Dendritic cell treated with granulocyte-macrophage colony-stimulating factor and Interleukin-4, amounts not matched to agents 40 ng/mL and 50 ng/mL, for 4 days (primary cell): ENCODE results near the gene LRRC3B.

Source experiments
- H3K27ac Mint-ChIP-seq: one replicate; pipeline ENCODE4 v1.8.0; 2022; ENCODE audit warnings: mild to moderate bottlenecking, mixed read lengths
- H3K27me3 Mint-ChIP-seq: one replicate; pipeline ENCODE4 v1.8.0; 2022; ENCODE audit warnings: mild to moderate bottlenecking, mixed read lengths
- H3K36me3 Mint-ChIP-seq: one replicate; pipeline ENCODE4 v1.8.0; 2022; ENCODE audit warnings: low read depth, mixed read lengths
- H3K4me1 Mint-ChIP-seq: one replicate; pipeline ENCODE4 v1.8.0; 2022; ENCODE audit warnings: low read depth, mixed read lengths
- H3K4me3 Mint-ChIP-seq: one replicate; pipeline ENCODE4 v1.8.0; 2022; ENCODE audit warnings: mild to moderate bottlenecking, moderate library complexity, mixed read lengths
- H3K9me3 Mint-ChIP-seq: one replicate; pipeline ENCODE4 v1.8.0; 2022; ENCODE audit warnings: mixed read lengths
- intact Hi-C: fragments of 100-400 bp; cut with micrococcal nuclease; formaldehyde crosslinking; loops from one replicate; pipeline ENCODE4 v1.15.0; 2022

The LRRC3B gene

DNA sequence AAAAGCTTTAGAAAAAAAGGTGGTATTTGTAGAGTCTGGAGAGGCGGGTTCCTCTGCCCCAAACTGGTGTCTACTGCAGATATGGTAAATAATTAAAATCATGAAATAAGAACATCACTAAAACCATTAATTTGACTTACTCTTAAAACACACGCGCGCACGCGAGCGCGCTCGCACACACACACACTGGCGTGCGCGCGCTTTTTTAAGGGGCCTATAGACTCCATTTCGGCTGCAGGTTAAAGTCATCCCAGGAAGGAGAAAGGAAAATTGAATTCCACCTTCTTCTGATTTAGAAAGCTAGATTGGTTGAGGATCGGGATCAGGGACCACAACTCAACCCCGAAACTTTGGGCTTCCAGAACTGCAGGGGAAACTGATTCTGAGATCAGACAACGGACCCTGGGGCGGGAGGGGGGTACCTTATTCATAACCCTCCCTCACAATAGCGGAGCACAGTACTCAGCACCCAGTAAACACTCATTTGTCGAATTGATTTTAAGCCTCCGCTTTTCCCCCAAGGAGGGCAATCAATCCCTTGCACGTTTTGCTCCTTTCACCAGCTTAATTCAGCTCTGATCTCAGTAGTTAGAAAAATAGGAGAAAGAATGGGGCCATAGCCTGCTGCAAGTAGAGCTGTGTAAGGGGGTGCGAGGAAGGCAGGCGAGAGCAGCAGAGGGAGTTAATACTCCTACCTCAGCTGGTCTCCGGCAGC, 509 bp upstream of the LRRC3B start:
- intact Hi-C loops: no loop called here
- Mint-ChIP-seq H3K9me3 (no peaks in the 10 kb centered on the region), H3K4me3 (no peak overlapping the region), H3K36me3 (no peaks in the 10 kb centered on the region), H3K27me3 (peaks cover 42% of the 10 kb centered on the region), H3K27ac (no peak overlapping the region), H3K4me1 (no peaks in the 10 kb centered on the region)

DNA sequence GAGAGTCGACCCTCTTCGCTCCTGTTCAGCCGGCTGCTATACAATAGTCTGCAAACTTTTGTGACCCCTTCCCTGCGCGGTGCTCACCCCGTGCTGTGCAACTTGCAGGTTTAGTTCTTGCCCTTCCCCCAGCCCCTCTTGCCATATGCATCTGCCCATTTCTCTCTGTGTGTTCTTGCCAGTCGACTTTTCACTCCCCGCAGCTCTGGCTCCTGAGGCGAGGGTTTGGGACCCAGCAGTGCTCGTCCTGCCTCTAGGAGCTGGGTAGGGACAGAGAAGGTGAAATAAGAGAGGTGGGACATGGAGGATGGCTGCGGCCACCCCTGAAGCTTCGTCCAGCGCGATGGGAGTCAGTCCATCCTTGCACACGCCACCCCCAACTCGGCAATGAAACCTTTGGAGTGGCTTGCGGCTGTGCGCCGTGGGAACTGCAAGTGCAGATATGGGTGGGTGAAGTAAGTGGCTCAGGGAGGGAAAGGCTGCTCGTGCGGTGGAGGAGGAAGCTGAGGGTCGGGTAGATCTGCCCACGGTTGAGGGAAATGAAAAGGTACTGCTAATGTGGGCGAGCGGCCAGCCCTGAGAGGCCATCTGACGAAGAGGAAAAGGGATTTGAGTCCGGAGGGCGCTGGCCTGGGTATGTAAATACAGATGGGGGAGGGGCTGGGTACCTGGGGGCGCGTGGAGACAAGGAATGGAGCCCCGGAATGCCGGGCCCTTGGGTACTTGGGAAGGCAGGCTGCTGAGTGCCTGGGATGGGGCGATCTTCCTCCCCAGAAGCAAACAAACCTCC, 1.0 kb downstream of the LRRC3B start:
- H3K27me3 Mint-ChIP-seq: peaks cover 42% of the 10 kb centered on the region
- intact Hi-C loops: no loop called here
- no peaks in the 10 kb centered on the region for H3K9me3 Mint-ChIP-seq
- no peaks in the 10 kb centered on the region for H3K36me3 Mint-ChIP-seq
- H3K27ac Mint-ChIP-seq: no peak overlapping the region
- no peaks in the 10 kb centered on the region for H3K4me1 Mint-ChIP-seq
- no peak overlapping the region for H3K4me3 Mint-ChIP-seq

DNA sequence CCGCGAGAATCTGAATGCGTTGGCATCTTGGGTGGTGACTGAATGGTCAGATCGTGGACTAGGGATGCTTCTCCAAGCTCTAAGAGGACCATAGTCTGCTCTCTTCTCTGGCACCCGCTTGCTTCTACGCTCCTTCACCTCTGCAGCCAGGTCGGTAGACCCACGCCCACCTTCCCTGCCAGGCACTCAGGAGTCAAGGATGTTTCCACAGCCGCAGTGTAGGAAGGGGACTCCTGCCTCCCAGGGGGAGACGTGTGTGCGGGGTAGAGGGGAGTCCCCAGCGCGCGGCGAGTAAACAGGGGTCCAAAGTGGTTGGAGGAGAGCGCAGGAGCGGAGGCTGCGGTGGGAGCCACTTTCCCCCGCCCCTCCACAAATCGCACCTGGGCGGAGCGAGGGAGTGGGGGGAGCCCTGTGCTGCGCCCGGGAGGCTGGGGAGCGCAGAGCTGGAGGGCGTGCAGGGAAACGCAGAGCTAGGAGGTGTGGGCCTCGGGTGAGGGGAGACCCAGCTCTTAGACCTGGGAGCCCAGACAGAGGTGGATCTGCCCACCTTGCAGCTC, 1.7 kb downstream of the LRRC3B start:
- Mint-ChIP-seq H3K27me3 (peaks cover 42% of the 10 kb centered on the region), H3K4me3 (no peak overlapping the region), H3K36me3 (no peaks in the 10 kb centered on the region), H3K27ac (no peak overlapping the region), H3K4me1 (no peaks in the 10 kb centered on the region), H3K9me3 (no peaks in the 10 kb centered on the region)
- intact Hi-C loops: no loop called here

DNA sequence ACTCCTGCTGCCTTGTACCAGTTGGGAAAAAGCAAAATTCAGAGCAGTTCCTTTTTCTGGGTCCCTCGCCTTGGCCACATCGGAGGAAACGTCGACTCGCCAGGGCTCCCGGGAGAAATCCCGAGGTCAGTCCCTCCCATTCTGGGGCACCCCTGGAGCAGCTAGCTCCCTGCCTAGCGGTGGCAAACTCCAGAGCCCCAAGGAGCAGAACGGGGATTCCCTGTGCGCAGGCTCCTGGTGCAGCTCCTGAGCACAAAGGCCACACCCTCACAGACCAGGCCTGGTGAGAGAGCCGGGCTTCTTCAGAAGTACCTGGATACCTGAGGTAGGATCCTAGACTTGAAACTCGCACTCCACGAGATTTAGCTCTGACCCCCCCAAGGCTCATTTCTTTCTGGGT, 2.6 kb downstream of the LRRC3B start:
- no peak overlapping the region for H3K27ac Mint-ChIP-seq
- H3K36me3 Mint-ChIP-seq: no peaks in the 10 kb centered on the region
- no peaks in the 10 kb centered on the region for H3K4me1 Mint-ChIP-seq
- intact Hi-C loops: no loop called here
- H3K27me3 Mint-ChIP-seq: peaks cover 42% of the 10 kb centered on the region
- H3K4me3 Mint-ChIP-seq: no peak overlapping the region
- H3K9me3 Mint-ChIP-seq: no peaks in the 10 kb centered on the region

DNA sequence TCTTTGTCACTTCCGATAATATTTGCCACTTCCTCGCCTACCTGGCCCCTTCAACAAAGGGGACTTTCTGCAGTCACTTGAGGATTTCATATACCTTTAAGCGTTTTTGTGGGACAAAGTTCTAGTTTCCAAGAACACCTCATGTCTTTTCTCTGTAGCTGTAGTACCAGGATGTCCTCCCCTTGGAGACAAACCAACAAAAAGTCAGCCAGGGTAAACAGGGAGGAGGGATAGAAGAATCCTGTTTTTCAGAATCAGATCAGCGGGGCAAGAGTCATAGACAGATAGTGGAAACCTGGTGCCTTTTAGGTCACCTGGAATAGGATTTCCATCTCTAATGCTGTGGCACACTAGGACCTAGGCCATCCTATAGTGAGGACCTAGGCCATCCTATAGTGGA, 4.5 kb downstream of the LRRC3B start:
- Mint-ChIP-seq H3K4me1 (no peaks in the 10 kb centered on the region), H3K27me3 (peaks cover 31% of the 10 kb centered on the region), H3K36me3 (no peaks in the 10 kb centered on the region), H3K4me3 (no peak overlapping the region), H3K27ac (no peak overlapping the region), H3K9me3 (peaks cover 3% of the 10 kb centered on the region)
- intact Hi-C loops: no loop called here

DNA sequence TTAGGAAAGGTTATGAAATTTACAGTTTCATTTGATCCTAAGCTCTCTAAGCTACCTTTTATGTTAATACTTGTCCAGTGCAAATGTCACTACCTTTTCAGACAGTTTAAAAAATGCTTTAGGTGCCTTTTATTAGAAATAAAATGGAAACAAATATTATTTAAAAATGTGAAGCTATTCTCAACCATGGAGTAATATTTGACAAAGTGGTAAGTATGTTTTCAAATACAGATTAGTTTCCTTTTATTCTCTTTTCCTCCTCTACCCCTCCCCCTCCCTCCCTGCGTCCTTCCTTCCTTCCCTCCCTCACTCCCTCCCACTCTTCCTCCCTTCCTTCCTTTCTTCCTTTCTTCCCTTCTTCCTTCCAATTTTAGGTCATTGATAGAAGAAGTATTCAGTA, 6.3 kb downstream of the LRRC3B start:
- Mint-ChIP-seq H3K36me3 (no peaks in the 10 kb centered on the region), H3K9me3 (peaks cover 5% of the 10 kb centered on the region), H3K4me1 (no peaks in the 10 kb centered on the region), H3K27me3 (peaks cover 14% of the 10 kb centered on the region), H3K27ac (no peak overlapping the region), H3K4me3 (no peak overlapping the region)
- intact Hi-C loops: no loop called here

DNA sequence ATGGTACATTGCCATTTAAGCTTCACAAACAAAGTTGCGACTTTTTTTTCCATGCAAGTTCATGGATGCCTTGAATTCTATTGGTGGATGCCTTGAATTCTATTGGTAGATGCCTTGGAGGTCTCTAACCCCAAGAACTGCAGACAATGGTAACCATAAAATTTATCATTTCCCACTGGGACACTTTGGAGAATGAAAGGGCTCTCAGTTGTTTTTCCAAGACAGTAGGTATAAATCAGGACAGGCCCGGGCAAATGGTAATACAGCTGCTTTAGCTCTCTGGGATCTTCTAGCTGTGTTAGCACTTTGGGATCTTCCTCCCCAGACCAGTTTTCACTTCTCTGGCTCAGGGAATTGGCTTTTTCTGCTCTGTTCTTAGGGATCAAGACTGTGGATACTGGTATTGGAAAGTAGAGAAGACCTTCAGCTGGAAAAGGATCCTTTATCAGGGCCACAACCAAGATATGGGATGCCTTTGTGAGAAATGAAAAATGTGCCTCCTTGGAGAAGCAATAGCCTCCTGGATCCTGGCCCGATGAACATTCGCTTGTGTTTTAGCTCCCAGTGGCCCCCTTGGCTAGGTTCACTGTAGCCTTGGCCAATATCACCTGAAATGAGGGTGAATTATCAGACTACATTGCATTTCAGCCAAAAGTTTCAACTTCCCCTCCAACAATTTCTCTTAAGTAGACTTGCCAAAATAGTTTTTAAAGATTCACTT, 8.3 kb downstream of the LRRC3B start:
- Mint-ChIP-seq H3K9me3 (peaks cover 5% of the 10 kb centered on the region), H3K36me3 (no peaks in the 10 kb centered on the region), H3K4me3 (no peak overlapping the region), H3K4me1 (no peaks in the 10 kb centered on the region), H3K27ac (no peak overlapping the region), H3K27me3 (no peaks in the 10 kb centered on the region)
- intact Hi-C loops: no loop called here

DNA sequence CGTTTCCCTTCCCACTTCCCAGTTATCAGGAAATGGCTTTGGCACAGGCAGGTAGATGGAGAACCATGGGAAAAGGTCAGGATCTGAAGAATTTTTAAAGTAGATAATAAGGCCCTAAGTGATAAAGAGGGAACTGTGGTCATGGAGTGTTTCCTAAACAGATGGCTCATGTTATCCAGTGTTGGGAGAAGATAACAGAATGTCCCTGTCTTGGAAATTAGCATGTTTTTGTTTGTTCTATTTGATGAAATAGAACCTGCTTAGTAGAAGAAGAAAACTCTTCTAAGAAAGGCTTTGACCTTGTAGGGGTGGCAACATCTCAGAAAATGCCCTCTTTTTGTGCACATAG, 8.8 kb downstream of the LRRC3B start:
- H3K4me1 Mint-ChIP-seq: no peaks in the 10 kb centered on the region
- intact Hi-C loops: no loop called here
- H3K27ac Mint-ChIP-seq: no peak overlapping the region
- peaks cover 6% of the 10 kb centered on the region for H3K9me3 Mint-ChIP-seq
- no peaks in the 10 kb centered on the region for H3K36me3 Mint-ChIP-seq
- H3K4me3 Mint-ChIP-seq: no peak overlapping the region
- no peaks in the 10 kb centered on the region for H3K27me3 Mint-ChIP-seq

DNA sequence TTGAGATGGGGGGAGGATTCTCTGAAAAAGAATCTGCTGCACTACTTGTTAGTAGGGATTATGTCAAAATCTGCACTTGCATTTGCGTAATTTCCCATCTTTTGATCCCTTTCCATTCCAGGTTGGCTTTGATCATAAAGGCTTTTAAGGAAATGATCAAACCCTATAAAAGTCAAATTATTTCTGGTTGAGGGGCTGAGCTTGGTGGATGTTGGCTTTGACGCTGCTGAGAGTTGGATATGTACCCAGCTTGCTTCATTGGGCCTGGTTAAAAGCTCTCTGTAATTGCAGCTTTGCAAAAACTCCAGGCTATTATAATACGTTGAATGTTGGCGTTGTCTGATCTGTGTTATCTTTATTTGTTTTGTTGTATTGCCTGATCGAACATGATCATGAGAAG, 12.0 kb downstream of the LRRC3B start:
- Mint-ChIP-seq H3K4me1 (no peaks in the 10 kb centered on the region), H3K4me3 (no peak overlapping the region), H3K9me3 (peaks cover 15% of the 10 kb centered on the region), H3K36me3 (no peaks in the 10 kb centered on the region), H3K27ac (no peak overlapping the region), H3K27me3 (no peaks in the 10 kb centered on the region)
- intact Hi-C loops: no loop called here

DNA sequence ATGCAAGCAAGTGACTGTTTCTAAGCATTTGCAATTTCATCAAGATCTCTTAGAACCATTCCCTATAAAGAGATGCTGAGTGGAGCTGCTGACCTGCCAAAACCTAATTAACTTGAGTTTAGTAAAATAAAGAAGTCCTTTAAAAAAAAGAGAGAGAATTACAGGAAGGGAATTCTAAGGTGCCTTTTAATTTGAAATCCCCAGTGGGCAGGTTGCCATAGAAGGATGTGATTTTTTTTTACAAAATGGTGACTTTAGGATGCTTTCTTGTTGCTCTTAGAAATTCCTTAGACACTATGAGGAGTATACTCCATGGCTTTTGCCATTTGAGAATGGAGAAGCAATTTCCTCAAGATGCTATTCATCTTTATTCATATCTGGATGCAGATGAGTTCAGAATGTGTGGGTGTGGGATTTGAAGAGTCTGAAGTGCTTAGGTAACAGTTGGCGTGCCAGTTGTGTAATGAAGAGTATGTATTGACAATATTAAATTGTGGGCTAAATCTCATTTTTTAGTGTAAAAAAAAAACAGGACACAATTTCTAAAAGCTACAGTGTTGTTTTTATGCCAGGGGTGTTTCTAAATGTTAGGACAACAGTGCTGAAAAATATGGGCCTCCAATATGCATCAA, 13.6 kb downstream of the LRRC3B start:
- intact Hi-C loops: no loop called here
- H3K9me3 Mint-ChIP-seq: peaks cover 21% of the 10 kb centered on the region
- no peak overlapping the region for H3K27ac Mint-ChIP-seq
- H3K4me3 Mint-ChIP-seq: no peak overlapping the region
- H3K36me3 Mint-ChIP-seq: no peaks in the 10 kb centered on the region
- no peaks in the 10 kb centered on the region for H3K27me3 Mint-ChIP-seq
- no peaks in the 10 kb centered on the region for H3K4me1 Mint-ChIP-seq

DNA sequence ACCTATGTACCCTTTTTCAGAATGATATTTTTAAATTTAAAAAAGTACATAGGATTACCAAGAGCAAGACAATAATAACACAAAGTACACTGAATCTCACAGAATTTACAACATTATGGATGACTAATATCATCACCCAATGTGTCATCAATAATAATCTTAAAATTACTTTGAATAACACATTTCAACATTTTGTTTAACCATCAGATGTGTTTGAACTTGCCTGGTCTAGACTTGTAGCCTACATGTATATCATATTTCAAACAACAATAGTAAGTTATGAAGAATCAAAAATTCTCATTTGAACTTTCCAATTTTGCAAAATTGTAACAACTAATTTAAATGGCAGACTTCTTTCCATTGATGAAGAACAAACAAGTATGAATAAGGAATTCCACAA, 15.1 kb downstream of the LRRC3B start:
- no peaks in the 10 kb centered on the region for H3K36me3 Mint-ChIP-seq
- H3K27ac Mint-ChIP-seq: no peak overlapping the region
- intact Hi-C loops: no loop called here
- no peaks in the 10 kb centered on the region for H3K4me1 Mint-ChIP-seq
- peaks cover 19% of the 10 kb centered on the region for H3K9me3 Mint-ChIP-seq
- no peaks in the 10 kb centered on the region for H3K27me3 Mint-ChIP-seq
- H3K4me3 Mint-ChIP-seq: no peak overlapping the region

DNA sequence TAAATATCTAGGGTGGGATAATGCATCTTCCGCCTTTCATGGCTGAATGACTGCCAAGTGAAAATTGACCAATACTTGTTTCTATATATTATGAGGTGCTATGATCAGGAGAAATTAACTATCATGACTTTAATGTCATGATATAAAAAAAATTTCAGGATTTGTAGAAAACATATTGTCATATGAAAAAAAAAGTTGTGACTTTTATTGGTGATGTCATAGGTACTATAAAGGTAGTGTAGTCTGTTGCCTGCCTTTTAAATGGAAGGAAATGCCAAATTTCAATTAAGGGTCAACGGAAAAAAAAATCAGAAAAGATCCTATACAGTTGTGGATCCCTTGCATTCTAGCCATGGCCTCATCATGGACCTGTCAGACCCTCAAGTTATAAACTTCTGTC, 15.5 kb downstream of the LRRC3B start:
- H3K27me3 Mint-ChIP-seq: no peaks in the 10 kb centered on the region
- no peaks in the 10 kb centered on the region for H3K4me1 Mint-ChIP-seq
- no peaks in the 10 kb centered on the region for H3K36me3 Mint-ChIP-seq
- intact Hi-C loops: no loop called here
- H3K4me3 Mint-ChIP-seq: no peak overlapping the region
- no peak overlapping the region for H3K27ac Mint-ChIP-seq
- H3K9me3 Mint-ChIP-seq: peaks cover 19% of the 10 kb centered on the region

DNA sequence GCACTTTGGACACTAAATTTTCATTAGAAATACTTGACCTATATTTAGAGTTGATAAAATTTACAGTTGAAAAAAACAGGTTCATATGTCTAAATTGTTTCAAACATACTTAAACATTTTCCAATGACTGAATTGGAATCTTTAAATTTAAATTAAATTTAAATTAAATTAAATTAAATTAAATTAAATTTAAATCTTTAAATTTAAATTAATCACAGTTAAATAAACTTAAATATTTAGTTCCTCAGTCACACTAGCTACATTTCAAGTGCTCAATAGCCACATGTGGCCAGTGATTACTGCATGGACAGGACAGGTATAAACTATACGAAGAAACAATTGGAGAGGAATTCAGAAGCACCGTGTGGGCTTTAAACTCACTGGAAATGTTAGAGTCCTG, 16.8 kb downstream of the LRRC3B start:
- intact Hi-C loops: no loop called here
- Mint-ChIP-seq H3K9me3 (peaks cover 19% of the 10 kb centered on the region), H3K4me3 (no peak overlapping the region), H3K4me1 (no peaks in the 10 kb centered on the region), H3K36me3 (no peaks in the 10 kb centered on the region), H3K27ac (no peak overlapping the region), H3K27me3 (no peaks in the 10 kb centered on the region)

DNA sequence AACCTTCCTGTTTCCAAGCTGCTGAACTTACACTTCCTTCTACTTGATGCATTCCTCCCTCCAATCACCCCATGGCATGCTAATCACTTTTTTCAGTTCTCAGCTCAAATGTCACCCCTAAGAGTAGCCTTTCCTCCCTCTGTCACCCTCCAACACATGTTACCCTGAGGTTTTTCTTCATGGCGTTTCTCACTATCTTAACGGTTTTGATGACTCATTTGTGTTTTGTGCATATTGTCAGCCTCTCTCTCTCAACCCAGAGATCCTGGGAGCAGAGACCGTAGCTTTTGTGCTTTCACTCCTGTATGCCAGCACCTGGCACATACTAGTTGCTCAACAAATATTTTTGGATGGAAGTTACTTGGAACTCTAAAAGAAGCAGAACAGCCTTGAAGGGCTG, 24.5 kb downstream of the LRRC3B start:
- H3K27me3 Mint-ChIP-seq: no peaks in the 10 kb centered on the region
- no peak overlapping the region for H3K27ac Mint-ChIP-seq
- no peaks in the 10 kb centered on the region for H3K9me3 Mint-ChIP-seq
- H3K4me1 Mint-ChIP-seq: no peaks in the 10 kb centered on the region
- no peaks in the 10 kb centered on the region for H3K36me3 Mint-ChIP-seq
- intact Hi-C loops: no loop called here
- no peak overlapping the region for H3K4me3 Mint-ChIP-seq
